ENCODE measurements around the gene CYP26A1.
"Not testable (repeated sequence)": the region's sequence is repeated elsewhere in the genome, so short reads cannot be mapped to it uniquely, and the experiment has no call there.

Gene CYP26A1

GRCh38 chr10:93098816-93099215, 25.1 kb downstream of the CYP26A1 start:
- H3K4me2 ChIP-seq (ENCODE audit: insufficient read depth, low read length): no peak overlapping the region
- no peaks in the 10 kb centered on the region for H3K79me2 ChIP-seq (ENCODE audit: insufficient read depth, low read length)
- H3K9me3 ChIP-seq (ENCODE audit: insufficient read depth, low read length, severe bottlenecking): peaks cover 2% of the 10 kb centered on the region
- no peak for DNase-seq
- H3K27ac ChIP-seq (ENCODE audit: low read length): no peak overlapping the region
- no peaks in the 10 kb centered on the region for H3K27me3 ChIP-seq (ENCODE audit: insufficient read depth, low read length, poor library complexity)
- ATAC-seq (ENCODE audit: insufficient read depth, low read depth): no peak
- TF ChIP-seq EZH2 (IDR thresholded peaks at IDR 0.05; ENCODE audit: borderline replicate concordance, low read depth, low read length, severe bottlenecking) (no peak), CTCF (IDR thresholded peaks at IDR 0.05; ENCODE audit: borderline replicate concordance, extremely low read depth, low read length, poor library complexity, severe bottlenecking) (no peak)
- H3K9ac ChIP-seq (ENCODE audit: low read depth, low read length): no peak overlapping the region
- H3K4me3 ChIP-seq (ENCODE audit: low read depth in 1 of 2, low read length in 2 of 2): no peak overlapping the region
- H3K36me3 ChIP-seq (ENCODE audit: insufficient read depth, low read length): no peaks in the 10 kb centered on the region
- H4K20me1 ChIP-seq (ENCODE audit: insufficient read depth, low read length): no peaks in the 10 kb centered on the region
- no peak overlapping the region for H2AFZ ChIP-seq (ENCODE audit: low read depth, low read length)
- H3K4me1 ChIP-seq (ENCODE audit: insufficient read depth, low read length): no peaks in the 10 kb centered on the region

- no peak overlapping the region for H3K4me2 ChIP-seq (ENCODE audit: insufficient read depth, low read length)
- no peak for TF ChIP-seq EZH2 (IDR thresholded peaks at IDR 0.05; ENCODE audit: borderline replicate concordance, low read depth, low read length, severe bottlenecking)
- no peak overlapping the region for H2AFZ ChIP-seq (ENCODE audit: low read depth, low read length)
- no peaks in the 10 kb centered on the region for H4K20me1 ChIP-seq (ENCODE audit: insufficient read depth, low read length)
- H3K4me1 ChIP-seq (ENCODE audit: insufficient read depth, low read length): no peaks in the 10 kb centered on the region
- no peak overlapping the region for H3K9ac ChIP-seq (ENCODE audit: low read depth, low read length)
- H3K9me3 ChIP-seq (ENCODE audit: insufficient read depth, low read length, severe bottlenecking): peaks cover 4% of the 10 kb centered on the region
- H3K79me2 ChIP-seq (ENCODE audit: insufficient read depth, low read length): no peaks in the 10 kb centered on the region
- no peaks in the 10 kb centered on the region for H3K36me3 ChIP-seq (ENCODE audit: insufficient read depth, low read length)
- ATAC-seq (ENCODE audit: insufficient read depth, low read depth) (no peak), DNase-seq (no peak)
- H3K27me3 ChIP-seq (ENCODE audit: insufficient read depth, low read length, poor library complexity): no peaks in the 10 kb centered on the region
- no peak overlapping the region for H3K27ac ChIP-seq (ENCODE audit: low read length)
- H3K4me3 ChIP-seq (ENCODE audit: low read depth in 1 of 2, low read length in 2 of 2): no peak overlapping the region
Observed at GRCh38 chr10:93099670-93100069, 26.0 kb downstream of the CYP26A1 start.

- not testable (repeated sequence) for ATAC-seq (ENCODE audit: insufficient read depth, low read depth); H3K9ac ChIP-seq (ENCODE audit: low read depth, low read length); H3K27me3 ChIP-seq (ENCODE audit: insufficient read depth, low read length, poor library complexity); H3K27ac ChIP-seq (ENCODE audit: low read length); DNase-seq; H3K36me3 ChIP-seq (ENCODE audit: insufficient read depth, low read length); H3K4me2 ChIP-seq (ENCODE audit: insufficient read depth, low read length); H3K9me3 ChIP-seq (ENCODE audit: insufficient read depth, low read length, severe bottlenecking); H4K20me1 ChIP-seq (ENCODE audit: insufficient read depth, low read length); H3K79me2 ChIP-seq (ENCODE audit: insufficient read depth, low read length); H3K4me1 ChIP-seq (ENCODE audit: insufficient read depth, low read length); H3K4me3 ChIP-seq (ENCODE audit: low read depth in 1 of 2, low read length in 2 of 2); H2AFZ ChIP-seq (ENCODE audit: low read depth, low read length)
Observed at GRCh38 chr10:93101148-93101547, 27.5 kb downstream of the CYP26A1 start.

- Histone ChIP-seq H3K27ac (ENCODE audit: low read length) (no peak overlapping the region), H3K9me3 (ENCODE audit: insufficient read depth, low read length, severe bottlenecking) (peaks cover 4% of the 10 kb centered on the region), H3K79me2 (ENCODE audit: insufficient read depth, low read length) (no peaks in the 10 kb centered on the region), H3K4me3 (ENCODE audit: low read depth in 1 of 2, low read length in 2 of 2) (no peak overlapping the region), H3K36me3 (ENCODE audit: insufficient read depth, low read length) (no peaks in the 10 kb centered on the region), H4K20me1 (ENCODE audit: insufficient read depth, low read length) (no peaks in the 10 kb centered on the region), H3K9ac (ENCODE audit: low read depth, low read length) (no peak overlapping the region), H2AFZ (ENCODE audit: low read depth, low read length) (no peak overlapping the region), H3K27me3 (ENCODE audit: insufficient read depth, low read length, poor library complexity) (no peaks in the 10 kb centered on the region), H3K4me1 (ENCODE audit: insufficient read depth, low read length) (no peaks in the 10 kb centered on the region), H3K4me2 (ENCODE audit: insufficient read depth, low read length) (no peak overlapping the region)
- TF ChIP-seq EZH2 (IDR thresholded peaks at IDR 0.05; ENCODE audit: borderline replicate concordance, low read depth, low read length, severe bottlenecking) (no peak), CTCF (IDR thresholded peaks at IDR 0.05; ENCODE audit: borderline replicate concordance, extremely low read depth, low read length, poor library complexity, severe bottlenecking) (no peak)
- ATAC-seq (ENCODE audit: insufficient read depth, low read depth) (no peak), DNase-seq (no peak)
Observed at GRCh38 chr10:93103953-93104352, 30.3 kb downstream of the CYP26A1 start.
